Stomach (tissue), 9 donors: ENCODE results near the gene AQP7. TPM values are rescaled to one million over a fixed set of nuclear protein-coding genes. Genes with fewer than 3 reads are reported as not detected.
"Not testable (repeated sequence)": the region's sequence is repeated elsewhere in the genome, so short reads cannot be mapped to it uniquely, and the experiment has no call there.

Experiments used
- DNase-seq, 2 donors: peaks; one replicate each; pipeline versions ENCODE4 v3.0.0 to v3.0.0-alpha.2; 2013 to 2019
- H3K27ac ChIP-seq, 5 donors: fragments of 200-600 bp in 4 of 5; sonication (generic) in 4 of 5; one replicate each; pipeline ENCODE4 v1.5.1; 2013 to 2019; ENCODE audit warnings: mild to moderate bottlenecking in 1 of 5, moderate library complexity in 1 of 5
- H3K27me3 ChIP-seq, 3 donors: fragments of 200-600 bp; sonication (generic); one replicate each; pipeline ENCODE4 v1.5.1; 2017 to 2019; ENCODE audit warnings: mixed run types in 1 of 3
- H3K36me3 ChIP-seq, 4 donors: fragments of 200-600 bp; sonication (generic); 1 replicate in 3 of 4; 2 replicates in 1 of 4; pipeline ENCODE4 v1.5.1; 2016 to 2019
- H3K4me1 ChIP-seq, 4 donors: fragments of 200-600 bp; sonication (generic); one replicate each; pipeline ENCODE4 v1.5.1; 2016 to 2019
- H3K4me3 ChIP-seq, 4 donors: fragments of 200-600 bp; sonication (generic) in 3 of 4; one replicate each; pipeline ENCODE4 v1.5.1; 2016 to 2019; ENCODE audit warnings: mild to moderate bottlenecking in 1 of 4
- H3K9me3 ChIP-seq, 4 donors: fragments of 200-600 bp; sonication (generic); one replicate each; pipeline ENCODE4 v1.5.1; 2016 to 2019
- CTCF ChIP-seq, 7 experiments: fragments of 450-650 bp in 4 of 7; fragments of 200-600 bp in 3 of 7; sonication (generic) in 3 of 7; IDR thresholded peaks; one replicate each; pipeline ENCODE4 v1.5.1; 2016 to 2019; ENCODE audit warnings: antibody characterized with exemption in 7 of 7, control low read depth in 2 of 7, mild to moderate bottlenecking in 1 of 7
- EP300 ChIP-seq: sonication (generic); formaldehyde crosslinking; IDR thresholded peaks from one replicate; pipeline ENCODE4 v1.6.1; 2017; ENCODE audit warnings: antibody characterized with exemption
- POLR2A ChIP-seq, 4 donors: fragments of 450-650 bp; IDR thresholded peaks; one replicate each; pipeline ENCODE4 v1.6.1; 2016; ENCODE audit warnings: antibody characterized with exemption in 4 of 4, control low read depth in 2 of 4, mild to moderate bottlenecking in 1 of 4, moderate library complexity in 1 of 4
- POLR2AphosphoS5 ChIP-seq, 3 donors: sonication (generic); formaldehyde crosslinking; IDR thresholded peaks; one replicate each; pipeline ENCODE4 v1.6.1; 2016; ENCODE audit warnings: antibody characterized with exemption in 3 of 3
- WGBS, 5 donors: extraction: QIAGEN DNeasy Blood & Tissue Kit in 3 of 5; methylation state at CpG; one replicate each; pipeline versions ENCODE4 v1.1.5 to v1.1.7; 2013 to 2018; 5-methylcytosine and 5-hydroxymethylcytosine counted together
- intact Hi-C: fragments of 100-400 bp; cut with DNase I; formaldehyde crosslinking; loops from one replicate; pipeline ENCODE4 v1.15.1; 2023; ENCODE audit warnings: low total_unique reads
- polyA plus RNA-seq, 3 donors: library from polyadenylated mRNA; stranded (reverse); fragments of 200-250 nt; gene quantifications; one replicate each; pipeline ENCODE4 v1.2.3, GENCODE V29; 2013
- total RNA-seq, 5 donors: library from RNA; depleted of rRNA; stranded (reverse); fragments of >200 nt; gene quantifications; one replicate each; pipeline versions ENCODE4 v1.1.0 to v1.2.3, GENCODE V29; 2014 to 2016
- donor health status: healthy with polysubstance abuse.
- donor health status: Bipolar disorder and iron deficiency.
- donor health status: healthy.

The AQP7 gene
- total and polyA plus RNA-seq, 8 donors = 1.1 to 17.4 (median 3.3) TPM; not detected in 2

DNA sequence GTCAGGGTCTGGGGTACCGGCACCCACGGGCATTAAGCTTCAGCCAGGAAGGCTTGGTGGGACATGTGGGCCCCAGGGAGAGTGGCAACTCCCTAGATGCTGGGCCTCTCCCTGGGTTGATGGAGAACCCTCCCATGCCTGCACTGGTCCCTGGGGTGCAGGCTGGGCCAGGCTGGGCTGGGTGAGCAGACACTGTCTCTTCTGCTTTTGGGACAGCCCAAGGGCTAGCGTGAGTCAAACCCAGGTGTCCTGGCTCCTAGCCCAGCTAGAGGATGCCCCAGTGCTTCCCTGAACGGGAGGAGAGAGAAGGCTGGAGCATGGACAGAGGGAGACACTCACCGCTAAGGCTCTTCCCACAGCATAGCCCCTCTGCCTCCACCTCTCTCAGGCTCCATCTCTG lies 5.7 kb upstream of the AQP7 start:
- no peaks in the 10 kb centered on the region for H3K36me3 ChIP-seq
- no peak for TF ChIP-seq EP300
- intact Hi-C loops = no loop called here
- WGBS, 5 donors = 68 to 80% (median 77%) methylated on average over 4 to 5 of the region's 5 CpGs
- H3K4me1 ChIP-seq = peaks cover 0 to 8% (median 6%) of the 10 kb centered on the region in 4 donors
- H3K27ac ChIP-seq = no peak overlapping the region
- DNase-seq = no peak
- H3K27me3 ChIP-seq = no peaks in the 10 kb centered on the region
- H3K4me3 ChIP-seq = no peak overlapping the region
- no peaks in the 10 kb centered on the region for H3K9me3 ChIP-seq

- DNase-seq = no peak
- Histone ChIP-seq H3K4me1 (peaks cover 0 to 17% (median 8%) of the 10 kb centered on the region in 4 donors), H3K4me3 (no peak overlapping the region), H3K36me3 (no peaks in the 10 kb centered on the region), H3K27ac (no peak overlapping the region), H3K27me3 (no peaks in the 10 kb centered on the region), H3K9me3 (no peaks in the 10 kb centered on the region)
- TF ChIP-seq EP300 (no peak), POLR2AphosphoS5 (IDR thresholded peaks at IDR 0.05) (no peak), POLR2A (IDR thresholded peaks at IDR 0.05) (no peak), CTCF (IDR thresholded peaks at IDR 0.05) (no peak)
- intact Hi-C loops = no loop called here
- 94 to 97% (median 95%) methylated on average over 3 of the region's 3 CpGs for WGBS, 5 donors
These were observed 4.7 kb upstream of the AQP7 start for GRCh38 chr9:33407061-33407460.

DNA sequence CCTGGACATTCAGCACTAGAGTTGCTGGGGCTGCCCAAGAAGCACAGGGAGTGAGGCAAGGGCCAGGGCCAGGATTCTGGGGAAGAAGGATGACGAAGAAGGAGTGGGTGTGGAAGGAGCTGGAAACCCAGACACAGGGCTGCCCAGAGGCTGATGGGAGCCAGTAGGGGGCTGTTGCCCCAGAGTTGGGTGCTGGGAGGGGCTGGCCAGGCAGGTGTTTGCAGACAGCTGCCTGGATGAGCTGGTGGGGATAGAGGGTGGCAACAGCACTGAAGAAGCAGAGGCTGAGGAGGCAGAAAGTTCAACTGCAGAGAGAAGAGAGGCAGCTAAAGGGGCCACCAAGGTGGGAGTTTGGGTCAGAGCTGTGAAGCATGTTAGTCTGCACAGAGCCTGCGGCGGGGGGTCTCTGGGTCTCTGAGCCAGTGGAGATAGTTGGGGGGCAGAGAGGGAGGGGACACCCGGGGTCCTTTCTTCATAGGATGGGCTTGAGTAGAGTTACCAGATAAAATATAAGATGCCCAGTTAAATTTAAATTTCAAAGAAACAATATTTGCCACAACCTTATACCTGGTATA lies 2.5 kb upstream of the AQP7 start:
- H3K27me3 ChIP-seq = no peaks in the 10 kb centered on the region
- no peaks in the 10 kb centered on the region for H3K9me3 ChIP-seq
- H3K27ac ChIP-seq = peak overlapping the region in 1 of 5 donors; percentile 1
- peaks cover 0 to 20% (median 8%) of the 10 kb centered on the region in 4 donors for H3K4me1 ChIP-seq
- no peak for TF ChIP-seq EP300
- no peak for TF ChIP-seq POLR2AphosphoS5 (IDR thresholded peaks at IDR 0.05)
- no peak for TF ChIP-seq CTCF (IDR thresholded peaks at IDR 0.05)
- no peak for TF ChIP-seq POLR2A (IDR thresholded peaks at IDR 0.05)
- no peaks in the 10 kb centered on the region for H3K36me3 ChIP-seq
- no peak for DNase-seq
- no peak overlapping the region for H3K4me3 ChIP-seq
- WGBS, 5 donors = 83 to 95% (median 87%) methylated on average over 4 of the region's 4 CpGs
- intact Hi-C loops = no loop called here

DNA sequence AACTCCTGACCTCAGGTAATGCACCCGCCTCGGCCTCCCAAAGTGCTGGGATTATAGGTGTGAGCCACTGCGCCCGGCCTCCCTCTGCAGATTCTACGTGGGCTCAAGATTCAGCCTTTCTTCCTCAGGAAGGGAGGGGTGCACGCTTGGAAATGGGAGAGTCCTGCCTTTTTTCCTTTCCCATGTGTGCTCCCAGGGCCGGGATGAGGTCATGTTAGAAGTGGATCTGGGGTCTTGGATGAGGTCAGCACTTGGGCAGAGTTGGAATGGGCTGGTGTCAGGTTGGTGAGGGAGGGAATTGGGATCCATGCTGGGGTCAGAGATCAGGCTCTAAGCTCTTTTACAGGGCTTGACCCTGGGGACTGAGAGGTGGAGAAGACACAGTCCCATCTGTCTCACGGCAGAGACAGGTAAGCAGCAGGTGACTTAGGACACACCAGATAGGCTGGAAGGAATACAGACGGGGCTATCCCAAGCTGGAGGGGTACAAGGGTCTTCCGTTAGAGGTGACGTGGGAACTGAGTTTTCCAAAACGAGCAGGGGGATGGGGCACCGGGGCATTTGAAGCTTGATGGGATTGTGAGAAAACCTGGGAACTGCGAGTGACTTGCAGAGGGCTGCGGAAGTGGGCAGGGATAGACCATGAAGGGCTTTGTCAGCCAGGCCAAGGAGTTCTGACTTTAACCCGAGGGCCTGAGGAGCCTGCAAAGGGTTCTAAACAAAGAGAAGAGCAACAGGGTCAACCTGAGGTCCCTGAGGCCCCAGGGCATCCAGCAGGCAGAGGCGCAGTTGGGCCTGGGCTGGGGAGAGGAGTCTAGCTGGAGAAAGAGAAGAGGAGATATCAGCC lies 1.8 kb upstream of the AQP7 start:
- WGBS, 5 donors = 74 to 86% (median 80%) methylated on average over 17 of the region's 17 CpGs
- H3K27me3 ChIP-seq = no peaks in the 10 kb centered on the region
- no peak for DNase-seq
- TF ChIP-seq POLR2AphosphoS5 (IDR thresholded peaks at IDR 0.05) (no peak), CTCF (IDR thresholded peaks at IDR 0.05) (no peak), EP300 (no peak), POLR2A (IDR thresholded peaks at IDR 0.05) (no peak)
- peaks cover 0 to 20% (median 8%) of the 10 kb centered on the region in 4 donors for H3K4me1 ChIP-seq
- intact Hi-C loops = no loop called here
- H3K36me3 ChIP-seq = no peaks in the 10 kb centered on the region
- no peaks in the 10 kb centered on the region for H3K9me3 ChIP-seq
- no peak overlapping the region for H3K4me3 ChIP-seq
- H3K27ac ChIP-seq = peak overlapping the region in 1 of 5 donors; percentile 1

DNA sequence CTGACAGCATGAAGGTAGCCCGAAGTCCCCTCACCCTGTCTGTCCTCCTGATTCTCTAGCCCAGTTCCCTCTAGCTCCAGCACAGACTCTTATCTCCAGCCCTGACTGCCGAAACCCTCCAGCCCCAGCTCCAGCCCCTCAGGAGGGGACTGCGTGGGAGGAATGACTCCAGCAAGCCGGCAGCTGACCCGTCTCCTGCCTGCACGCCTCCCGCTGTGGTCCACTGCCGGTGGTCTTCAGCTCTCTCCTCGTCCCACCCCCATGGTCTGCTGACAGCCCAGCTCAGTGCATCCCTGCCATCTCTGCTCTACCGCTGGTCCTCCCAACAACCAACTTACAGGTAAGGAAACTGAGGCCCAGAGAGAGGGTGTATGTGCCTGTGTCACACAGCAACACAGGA lies 559 bp downstream of the AQP7 start:
- intact Hi-C loops = not testable (repeated sequence)
- WGBS, 5 donors = 67 to 84% (median 77%) methylated on average over 7 to 9 of the region's 10 CpGs; no CpG with 5 or more reads in 1 of the 5 donors
- peak overlapping the region in 2 of 5 donors; percentile 46 to 49 for H3K27ac ChIP-seq

DNA sequence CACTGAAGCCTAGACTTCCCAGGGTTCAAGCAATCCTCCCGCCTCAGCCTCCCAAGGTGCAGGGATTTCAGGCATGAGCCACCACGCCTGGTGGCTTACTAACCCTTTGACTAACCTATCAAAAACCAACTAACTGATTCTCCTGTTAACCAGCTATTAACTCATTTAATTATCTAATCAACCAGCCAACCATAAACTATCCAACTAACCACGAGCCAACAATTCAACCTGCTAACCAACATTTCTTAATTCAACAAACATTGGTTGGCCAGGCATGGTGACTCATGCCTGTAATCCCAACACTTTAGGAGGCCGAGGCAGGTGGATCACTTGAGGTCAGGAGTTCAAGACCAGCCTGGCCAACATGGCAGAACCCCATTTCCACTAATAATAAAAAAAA lies 3.3 kb downstream of the AQP7 start:
- H3K36me3 ChIP-seq, H3K27ac ChIP-seq, DNase-seq, H3K4me3 ChIP-seq, H3K27me3 ChIP-seq, intact Hi-C loops, H3K9me3 ChIP-seq: not testable (repeated sequence)
- WGBS, 5 donors = 65 to 78% (median 73%) methylated on average over 4 of the region's 4 CpGs
- peaks cover 0 to 30% (median 8%) of the 10 kb centered on the region in 4 donors for H3K4me1 ChIP-seq

More for the DNA sequence above, 559 bp downstream of the AQP7 start:
- H3K27me3 ChIP-seq, H3K36me3 ChIP-seq, H3K9me3 ChIP-seq, DNase-seq: not testable (repeated sequence)
- Histone ChIP-seq H3K4me3 (peak overlapping the region in 1 of 4 donors; percentile 1), H3K4me1 (peaks cover 0 to 20% (median 8%) of the 10 kb centered on the region in 4 donors)

- H3K27ac ChIP-seq, H3K9me3 ChIP-seq, H3K36me3 ChIP-seq, DNase-seq, H3K4me3 ChIP-seq, H3K27me3 ChIP-seq, intact Hi-C loops: not testable (repeated sequence)
- 66 to 84% (median 78%) methylated on average over 2 to 3 of the region's 4 CpGs for WGBS, 5 donors
- peaks cover 0 to 22% (median 7%) of the 10 kb centered on the region in 4 donors for H3K4me1 ChIP-seq
These were observed 4.6 kb downstream of the AQP7 start for GRCh38 chr9:33397801-33398200.
